NCI-H2171 treated with DMSO at 0.1 percent for 48 hours (cell line): ENCODE data around the gene OR51S1.
"Not testable (repeated sequence)": the region's sequence is repeated elsewhere in the genome, so short reads cannot be mapped to it uniquely, and the experiment has no call there.

Source experiments
- DNase-seq: peaks from one replicate; lab custom pipeline; 2025; lab: John Stamatoyannopoulos, UW

Gene OR51S1

DNA sequence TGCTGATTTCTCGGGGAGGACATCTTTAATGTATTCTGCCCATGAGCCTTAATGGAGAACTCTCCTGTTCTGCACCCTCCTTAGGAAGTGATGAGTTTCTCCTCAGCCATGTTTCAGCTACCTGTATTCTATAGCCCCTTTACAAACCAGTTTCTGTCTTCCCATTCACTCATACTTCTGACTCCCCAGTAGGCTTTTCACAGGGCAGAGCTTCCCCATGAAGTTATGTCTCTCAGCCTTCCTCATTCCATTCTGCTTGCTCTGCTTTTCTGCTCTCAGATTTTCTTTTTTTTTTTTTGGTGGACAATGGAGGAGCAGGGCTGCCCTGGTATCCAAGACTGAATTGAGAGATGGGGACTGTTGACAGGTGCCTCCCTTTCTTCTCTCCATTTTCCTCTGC lies 40.5 kb downstream of the OR51S1 start:
- DNase-seq: no peak

DNA sequence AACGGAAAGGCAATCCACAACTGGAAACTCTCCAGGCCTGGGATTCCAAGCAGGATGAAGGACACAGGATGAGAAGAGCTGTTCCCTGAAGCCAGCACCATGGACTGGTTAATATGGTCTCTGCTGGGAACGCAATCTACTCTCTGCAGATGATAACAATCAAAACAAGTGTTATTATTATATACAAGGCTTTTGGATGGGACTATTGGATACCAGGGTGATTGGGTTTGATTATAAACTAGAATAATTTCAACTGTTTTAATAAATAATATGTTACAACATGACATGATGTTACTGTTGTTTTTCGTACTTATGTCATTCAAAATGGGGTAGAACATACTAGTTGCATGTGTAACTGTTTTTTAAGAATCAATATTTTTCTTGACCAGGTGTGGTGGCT lies 44.7 kb downstream of the OR51S1 start, which contains the start of gene OR52R1:
OR52R1 (minus strand) TSS at position 101 of the 400 bp plus-strand sequence; CDS start at position 101, 0 bp downstream.
- no peak for DNase-seq

DNA sequence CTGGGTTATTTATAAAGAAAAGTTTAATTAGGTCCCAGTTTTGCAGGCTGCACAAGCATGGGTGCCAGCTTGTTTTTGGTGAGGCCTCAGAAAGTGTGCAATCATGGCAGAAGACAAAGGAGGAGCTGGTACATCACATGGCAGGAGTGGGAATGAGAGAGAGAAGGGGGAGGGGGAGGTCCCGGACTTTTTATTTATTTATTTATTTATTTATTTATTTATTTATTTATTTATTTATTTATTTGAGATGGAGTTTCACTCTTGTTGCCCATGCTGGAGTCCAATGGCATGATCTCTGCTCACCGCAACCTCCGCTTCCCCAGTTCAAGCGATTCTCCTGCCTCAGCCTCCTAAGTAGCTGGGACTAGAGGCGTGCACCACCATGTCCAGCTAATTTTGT lies 47.7 kb downstream of the OR51S1 start:
- DNase-seq: not testable (repeated sequence)

DNA sequence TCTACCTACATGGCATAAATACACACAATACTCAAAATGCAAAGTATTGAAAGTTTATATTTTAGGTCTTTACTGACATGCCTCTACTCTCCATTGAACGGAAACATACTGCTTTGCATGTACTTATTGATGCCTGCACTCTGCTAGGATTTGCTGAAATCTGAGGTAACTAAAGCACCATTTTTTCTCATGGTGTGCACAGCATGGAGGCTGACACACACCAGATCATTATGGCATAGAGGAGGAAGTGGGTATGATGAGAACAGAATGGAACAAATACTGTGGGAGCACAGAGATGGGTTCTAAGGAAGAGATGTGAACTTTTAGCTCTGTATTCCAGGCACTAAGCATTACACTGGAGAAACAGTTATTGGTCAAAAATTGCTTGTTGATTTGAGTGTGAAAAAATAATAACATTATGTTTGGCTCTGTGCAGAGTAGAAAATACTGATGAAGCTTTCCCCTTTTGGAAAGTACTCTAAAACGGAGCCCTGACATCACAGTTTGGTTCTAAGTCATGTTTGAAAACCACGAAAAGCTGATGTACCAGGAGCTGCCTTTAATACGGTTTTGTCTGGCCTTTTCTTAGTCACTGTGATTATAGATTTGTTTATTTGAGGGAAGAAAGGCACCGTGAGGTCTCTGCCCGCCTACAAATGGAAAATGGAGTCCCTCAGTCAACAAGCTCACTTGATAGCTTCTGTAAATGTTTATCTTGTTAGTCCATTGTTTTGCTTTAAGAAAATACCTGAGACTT lies 50.4 kb downstream of the OR51S1 start:
- DNase-seq: no peak
